Fibroblast of the conjunctiva (primary cell): Measurements from ENCODE around the gene FOXP1.
A peak's percentile ranks its signal among the peaks of the same experiment; 100 is the strongest.
"Not testable (repeated sequence)": the region's sequence is repeated elsewhere in the genome, so short reads cannot be mapped to it uniquely, and the experiment has no call there.

Source experiments
- DNase-seq: peaks from one replicate; pipeline ENCODE4 v3.0.0-alpha.2; 2010; ENCODE audit warnings: low read depth

Gene FOXP1

DNA sequence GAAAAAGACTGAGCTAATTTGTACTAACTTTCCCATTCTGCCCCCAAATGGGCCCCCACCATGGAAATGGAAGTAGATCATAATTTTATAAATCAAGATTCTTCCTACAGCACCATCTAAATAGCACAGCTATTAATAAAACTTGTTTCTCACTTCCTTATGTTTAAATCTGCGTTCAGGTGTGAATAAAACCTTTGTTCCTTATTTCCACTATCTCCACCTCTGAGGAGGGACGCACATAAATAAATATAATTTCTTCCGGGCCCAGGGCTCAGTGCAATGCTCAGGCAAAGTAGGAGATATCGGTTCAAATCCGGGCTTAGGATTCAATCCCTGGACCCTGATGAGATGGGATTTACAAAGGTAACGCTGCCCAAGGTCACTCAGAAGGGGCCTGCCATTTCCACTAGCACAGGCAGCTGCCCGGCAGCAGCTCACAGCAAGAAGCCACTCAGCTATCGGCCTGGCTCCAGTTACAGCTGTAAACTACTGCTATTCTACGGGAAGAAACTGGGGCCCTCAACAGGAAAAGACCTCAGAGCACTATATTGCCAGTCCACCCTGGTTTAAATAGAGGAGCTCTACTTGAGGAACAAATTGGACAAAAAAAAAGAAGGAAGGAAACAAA lies 52.5 kb downstream of the FOXP1 start:
- DNase-seq = no peak

DNA sequence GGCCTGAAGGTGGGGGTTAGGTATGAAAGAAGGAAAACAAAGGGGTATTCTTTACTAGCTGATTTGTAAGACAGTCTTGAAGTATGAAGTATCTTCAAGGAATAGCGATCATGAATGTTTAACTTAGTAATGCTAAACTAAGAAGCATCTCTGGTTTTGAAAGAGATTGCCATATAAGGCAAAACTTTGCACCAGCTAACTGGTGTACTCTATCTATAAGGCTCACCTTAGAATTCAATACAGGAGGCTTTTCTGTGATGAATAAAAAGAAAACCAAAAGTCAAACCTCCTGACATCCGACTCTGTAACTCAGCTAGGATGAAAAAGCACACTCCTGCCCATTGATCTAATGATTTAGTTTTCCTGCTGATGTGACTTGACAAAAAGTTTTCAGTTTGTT lies 54.7 kb downstream of the FOXP1 start:
- no peak for DNase-seq

DNA sequence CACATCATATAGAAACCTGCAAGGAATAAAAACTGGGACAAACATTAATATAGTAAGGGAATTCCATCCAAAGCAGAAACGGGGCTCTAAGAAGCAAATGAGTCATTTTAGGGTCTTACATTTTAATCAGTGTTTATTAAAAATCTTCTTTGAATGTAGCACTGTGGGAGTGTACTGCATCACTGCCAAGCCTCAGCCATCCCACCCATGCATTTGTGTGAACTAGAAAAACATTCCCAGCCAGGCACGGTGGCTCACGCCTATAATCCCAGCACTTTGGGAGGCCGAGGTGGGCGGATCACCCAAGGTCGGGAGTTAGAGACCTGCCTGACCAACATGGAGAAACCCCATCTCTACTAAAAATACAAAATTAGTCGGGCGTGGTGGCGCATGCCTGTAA lies 57.1 kb downstream of the FOXP1 start:
- DNase-seq = not testable (repeated sequence)

DNA sequence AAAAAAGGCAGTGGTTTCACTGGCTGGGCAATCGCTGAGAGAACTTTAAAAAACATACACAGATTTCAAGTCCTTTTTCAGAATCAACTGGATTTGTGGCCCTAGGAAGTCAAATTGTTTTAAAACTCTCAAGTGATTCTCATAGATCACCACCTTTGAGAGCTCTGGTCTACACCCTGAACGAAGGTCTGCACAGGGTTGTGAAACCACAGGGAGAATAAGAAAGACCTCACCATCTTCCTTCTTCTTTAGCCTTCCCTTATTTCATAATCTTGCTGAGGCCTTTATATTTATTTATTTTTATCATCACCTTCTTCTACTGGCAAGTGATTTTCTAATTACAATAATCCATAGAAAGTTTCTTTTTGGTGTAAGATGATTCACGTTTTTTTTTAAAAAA lies 58.1 kb downstream of the FOXP1 start:
- DNase-seq = no peak

DNA sequence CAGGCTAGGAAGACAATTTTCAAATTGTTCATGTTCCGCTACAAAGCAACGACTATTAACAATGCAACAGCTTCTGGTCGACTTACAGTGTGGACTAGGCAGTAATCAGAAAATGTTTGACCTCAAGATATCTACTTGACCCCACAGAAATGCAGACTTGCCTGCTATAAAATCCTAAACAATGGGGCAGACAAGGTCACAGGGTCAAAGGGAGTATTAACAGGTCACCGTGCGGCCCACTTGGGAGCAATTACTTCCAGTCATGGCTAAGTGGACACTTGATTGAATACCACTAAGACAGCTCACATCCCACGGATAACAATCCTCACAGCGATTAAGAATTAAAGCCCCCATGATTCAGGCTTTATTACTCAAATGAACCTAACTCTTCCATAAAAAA lies 58.9 kb downstream of the FOXP1 start:
- no peak for DNase-seq

DNA sequence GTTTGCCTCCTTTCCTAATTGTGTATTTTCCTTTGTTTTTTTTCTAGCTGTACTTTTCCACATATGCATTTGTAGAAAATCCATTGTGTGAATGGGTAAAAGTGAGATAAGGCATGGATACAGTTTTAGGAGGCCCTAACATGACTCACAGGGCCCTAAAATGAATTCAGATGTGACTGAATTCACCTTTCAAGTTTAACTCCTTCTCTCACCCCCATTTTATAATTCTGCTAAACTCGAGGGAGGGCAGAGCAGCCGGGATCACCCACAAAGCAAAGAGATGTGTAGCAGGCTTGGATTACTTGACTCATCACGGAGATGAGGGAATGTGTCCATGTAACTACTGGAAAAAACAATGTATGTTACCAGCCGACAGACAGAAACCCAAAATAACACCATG lies 59.9 kb downstream of the FOXP1 start:
- DNase-seq = no peak

DNA sequence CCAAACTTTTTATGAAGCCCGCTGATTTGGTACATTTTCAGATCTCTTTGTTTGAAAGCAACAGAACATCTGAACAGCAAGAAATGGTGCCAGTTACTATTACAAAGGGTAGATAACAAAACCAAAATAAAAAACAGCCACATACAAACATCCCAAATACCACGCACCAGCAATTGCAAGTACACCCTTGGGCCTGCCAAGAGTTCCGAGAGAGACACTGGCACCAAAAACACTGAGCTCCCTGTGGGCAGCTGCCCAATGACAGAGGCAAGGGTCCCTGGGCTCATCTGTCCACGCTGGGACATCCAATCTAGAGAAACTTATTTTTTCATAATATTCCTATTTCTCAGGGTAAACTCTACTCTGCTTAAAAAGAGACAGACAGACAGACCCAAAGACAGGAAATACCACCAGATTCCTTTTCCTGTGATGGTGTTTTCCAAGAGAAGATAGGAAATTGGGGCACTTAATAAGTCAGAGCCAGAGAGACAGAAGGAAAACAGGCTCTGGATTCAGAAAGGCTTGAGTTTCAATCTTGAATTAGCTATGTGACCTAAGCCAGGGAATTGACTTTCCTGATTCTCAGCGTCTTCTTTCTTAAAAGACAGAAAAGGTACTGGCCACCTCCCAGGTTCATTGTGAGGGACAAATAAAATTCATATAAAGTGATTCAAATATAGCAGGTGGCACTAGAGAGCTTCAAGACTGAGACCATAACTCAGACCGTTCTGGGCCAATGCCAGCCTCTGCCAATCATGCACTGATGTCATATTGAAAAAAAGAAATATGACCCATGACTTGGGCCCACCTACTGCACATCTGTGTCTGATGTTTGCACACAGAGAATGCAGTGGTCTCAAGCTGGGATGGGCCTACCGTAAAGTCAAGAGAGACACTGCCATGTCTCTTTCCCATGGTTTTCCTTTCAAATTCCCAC lies 61.3 kb downstream of the FOXP1 start:
- DNase-seq = no peak

DNA sequence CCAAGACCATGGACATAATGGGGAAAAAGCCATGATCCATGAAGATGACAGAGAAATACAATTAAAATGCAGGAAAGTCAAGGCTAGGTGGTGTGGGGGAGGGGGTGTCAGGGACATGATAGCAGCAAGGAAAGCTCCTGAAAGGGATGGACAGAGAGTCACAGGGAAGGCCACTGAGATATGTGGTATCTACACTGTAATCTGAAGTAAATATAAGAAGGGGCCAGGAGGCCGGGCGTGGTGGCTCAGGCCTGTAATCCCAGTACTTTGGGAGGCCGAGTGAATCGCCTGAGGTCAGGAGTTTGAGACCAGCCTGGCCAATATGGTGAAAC lies 62.5 kb downstream of the FOXP1 start:
- no peak for DNase-seq

DNA sequence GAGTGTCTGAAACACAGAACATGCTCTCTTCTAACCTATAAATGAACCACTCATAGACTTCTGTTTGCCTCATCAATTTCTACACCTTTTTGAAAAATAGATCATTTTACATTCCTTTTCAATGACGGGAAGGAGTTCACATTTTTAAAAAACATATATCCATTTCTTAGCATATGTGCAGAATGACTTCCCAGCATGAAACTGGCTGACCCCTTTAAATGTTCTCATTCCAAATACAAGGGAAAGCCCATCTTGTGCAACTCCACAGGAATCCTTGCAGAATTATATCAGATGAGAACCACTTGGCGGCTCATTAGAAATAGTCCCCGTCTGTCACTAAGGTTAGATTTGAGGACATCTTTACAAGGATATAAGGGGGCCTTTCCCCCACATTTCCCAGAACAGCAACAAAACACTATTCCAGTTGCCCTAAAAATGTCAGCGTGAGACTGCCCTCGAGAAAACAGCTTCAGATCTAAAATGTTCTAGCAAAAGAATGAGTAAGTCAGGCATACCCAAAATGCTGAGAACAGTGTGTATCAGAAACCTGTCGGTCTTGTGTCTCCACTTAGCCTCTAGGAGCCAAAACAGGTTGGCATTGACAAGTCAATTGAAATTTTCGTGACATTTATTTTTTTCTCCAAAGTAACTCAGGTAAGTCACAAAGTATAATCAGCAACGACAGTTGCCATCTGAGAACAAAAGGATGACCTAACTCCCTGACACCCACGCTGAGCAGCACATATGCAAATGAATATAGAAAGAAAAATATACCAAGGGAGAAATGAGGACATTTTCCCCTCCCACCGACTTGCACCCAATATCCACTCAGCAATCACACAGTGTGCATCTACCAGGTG lies 63.1 kb downstream of the FOXP1 start:
- DNase-seq = no peak

DNA sequence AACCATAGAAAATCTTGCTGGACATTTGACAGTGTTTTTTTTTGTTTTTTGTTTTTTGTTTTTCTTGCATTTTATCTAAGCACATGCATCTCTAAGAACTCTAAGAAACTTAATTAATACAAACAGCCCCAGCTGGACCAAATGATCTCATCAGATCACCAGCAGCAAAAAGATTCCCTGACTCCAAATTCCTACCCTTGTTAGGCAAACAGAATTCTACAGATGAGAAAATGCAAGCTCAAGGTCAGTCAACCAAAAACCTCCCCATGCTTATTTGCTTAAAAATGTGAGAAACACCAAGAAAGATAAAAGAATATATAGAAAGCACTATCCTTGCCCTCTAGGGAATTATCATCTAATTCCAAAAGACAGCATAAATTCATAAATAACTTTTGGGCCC lies 65.4 kb downstream of the FOXP1 start:
- no peak for DNase-seq

DNA sequence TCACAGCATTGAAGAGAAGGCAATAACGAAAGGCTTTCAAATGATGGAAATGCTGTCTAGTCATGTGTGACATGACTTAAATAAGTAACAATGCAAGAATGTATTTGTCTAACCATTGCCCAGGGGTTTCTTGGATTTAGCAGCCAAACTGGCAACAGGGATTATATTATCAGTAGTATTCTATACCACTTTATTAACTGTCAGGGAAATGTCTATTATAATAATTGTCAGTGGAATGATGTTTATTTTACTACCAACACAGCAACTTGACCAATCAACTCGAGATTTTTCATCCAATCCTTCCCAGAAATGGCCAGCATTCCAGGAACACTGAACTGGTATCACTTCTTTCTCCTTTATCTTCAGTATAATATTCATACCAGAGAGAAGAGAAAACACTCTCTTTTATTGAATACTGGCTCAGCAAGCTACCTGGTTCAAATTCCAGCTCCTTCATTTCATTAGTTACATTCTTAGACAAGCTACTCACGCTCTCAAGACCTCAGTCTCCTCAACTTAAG lies 66.2 kb downstream of the FOXP1 start:
- no peak for DNase-seq

DNA sequence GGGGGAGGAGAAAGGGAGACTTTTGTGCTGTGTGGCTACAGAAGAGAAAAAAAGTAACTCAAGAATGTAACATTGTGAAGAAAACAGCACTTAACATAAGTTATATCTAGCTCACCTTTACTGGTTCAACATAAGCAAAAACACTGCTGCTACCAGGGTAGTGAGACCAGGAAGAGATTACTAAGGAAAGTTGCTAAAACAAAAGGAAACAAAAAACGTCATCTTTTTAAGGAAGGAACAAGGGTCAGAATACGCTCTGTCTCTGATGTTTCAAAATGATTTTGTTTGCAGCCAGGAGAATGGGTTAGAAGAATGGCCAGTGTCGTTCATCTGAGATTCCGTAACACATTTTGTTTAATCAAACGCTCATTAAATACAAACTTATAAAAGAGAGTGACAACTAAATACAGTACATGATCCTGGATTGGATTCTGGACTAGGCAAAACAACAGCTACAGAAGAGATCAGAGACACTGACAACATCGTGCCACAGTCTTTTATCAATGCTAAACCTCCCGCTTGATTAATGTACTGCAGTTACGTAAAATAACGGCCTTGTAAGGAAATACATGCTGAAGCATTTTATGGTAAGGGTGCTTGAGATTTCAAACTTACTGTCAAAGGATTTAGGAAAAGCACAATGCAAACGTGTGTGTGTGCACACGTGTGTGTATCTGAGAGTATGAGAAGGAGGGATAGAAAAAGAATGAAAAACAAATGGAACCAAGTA lies 67.7 kb downstream of the FOXP1 start:
- DNase-seq = no peak

DNA sequence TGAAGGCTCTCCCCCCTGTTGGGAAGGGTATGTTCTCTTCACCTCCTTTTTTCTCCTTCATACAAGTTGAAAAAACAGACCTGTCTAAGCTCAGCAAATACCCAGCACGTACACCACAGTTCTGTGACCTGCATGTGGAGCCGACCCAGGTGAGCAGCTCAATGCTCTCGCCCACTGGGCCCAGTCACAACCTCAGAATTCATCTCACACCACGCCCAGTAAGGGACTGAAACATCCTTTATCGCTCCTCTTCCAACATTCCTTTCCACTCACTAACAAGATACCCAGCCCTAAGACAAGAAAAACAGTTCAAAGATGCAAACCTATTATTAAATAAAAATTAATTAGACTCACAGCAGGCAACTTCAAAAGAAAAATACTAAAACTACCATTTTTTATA lies 68.9 kb downstream of the FOXP1 start:
- DNase-seq = no peak

DNA sequence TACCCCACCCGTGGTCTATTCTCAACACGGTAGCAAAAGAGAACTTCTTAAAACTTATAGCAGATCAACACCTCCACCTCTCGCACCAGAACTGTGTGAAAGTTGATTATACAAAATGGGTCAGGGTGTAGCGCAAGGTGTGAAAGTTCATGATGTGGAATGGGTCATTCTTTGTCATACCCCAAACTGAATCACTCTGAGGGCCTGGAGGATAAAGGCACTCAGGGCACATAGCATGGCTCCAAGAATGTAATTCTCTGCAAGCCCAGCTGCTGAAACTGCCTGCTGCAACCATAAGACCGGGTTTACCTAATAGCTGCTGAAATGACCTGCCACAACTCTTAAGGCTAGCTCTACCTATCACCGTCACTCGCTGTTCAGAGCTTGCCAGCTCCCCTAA lies 70.0 kb downstream of the FOXP1 start:
- no peak for DNase-seq

DNA sequence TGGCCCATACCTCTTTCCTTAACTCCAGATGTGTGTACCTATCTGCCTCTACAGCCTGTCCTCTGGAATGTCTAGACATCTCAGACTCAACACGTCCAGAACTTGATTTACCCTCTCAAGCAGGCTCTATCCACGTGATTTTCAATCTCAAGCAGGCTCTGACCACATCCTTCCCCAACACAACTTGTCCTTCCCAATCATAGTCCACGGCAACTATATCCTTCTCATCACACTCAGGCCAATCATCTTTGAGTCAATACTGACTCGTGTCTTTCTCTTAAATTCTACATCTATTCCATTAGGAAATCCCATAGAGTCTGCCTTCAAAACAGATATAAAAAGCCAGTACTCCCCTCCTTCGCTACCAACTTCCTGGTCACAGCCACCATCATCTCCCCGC lies 70.4 kb downstream of the FOXP1 start:
- no peak for DNase-seq

DNA sequence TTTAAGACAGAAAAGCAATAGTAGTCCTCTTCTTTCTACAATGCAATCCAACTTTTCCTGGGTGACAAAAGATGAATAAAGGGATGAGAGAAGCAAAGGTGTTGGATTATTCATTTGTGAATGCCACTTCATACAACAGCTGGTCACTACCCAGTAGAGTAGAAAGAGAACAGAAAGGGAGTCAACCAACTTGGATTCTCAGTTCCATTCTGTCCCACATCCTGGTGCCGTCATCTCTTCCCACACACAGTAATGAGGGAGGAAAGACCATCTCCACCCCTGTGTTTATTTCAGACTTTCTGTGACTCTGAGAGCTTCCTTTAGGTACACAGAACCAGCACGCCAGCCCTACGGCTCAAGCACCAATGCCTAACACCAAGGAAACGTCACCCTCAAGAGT lies 71.0 kb downstream of the FOXP1 start:
- DNase-seq = no peak

DNA sequence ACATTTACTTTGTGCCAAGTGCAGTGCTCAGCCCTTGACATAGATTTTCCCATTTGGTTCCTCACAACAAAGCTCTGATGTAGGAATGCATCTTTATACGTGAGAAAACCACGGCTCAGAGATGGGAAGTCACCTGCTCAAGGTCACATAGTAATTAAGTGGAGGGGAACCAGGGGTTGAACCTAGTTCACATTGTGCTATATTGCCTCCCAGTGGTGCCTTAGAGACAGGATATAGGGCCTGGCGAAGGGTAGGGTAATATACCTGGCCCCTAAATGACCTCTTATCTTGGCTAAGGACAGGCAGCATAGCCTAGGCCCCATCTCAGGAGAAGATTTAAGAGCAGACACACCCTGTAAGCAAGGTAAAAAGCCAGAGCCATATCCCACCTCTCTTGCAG lies 71.5 kb downstream of the FOXP1 start:
- DNase-seq = no peak

DNA sequence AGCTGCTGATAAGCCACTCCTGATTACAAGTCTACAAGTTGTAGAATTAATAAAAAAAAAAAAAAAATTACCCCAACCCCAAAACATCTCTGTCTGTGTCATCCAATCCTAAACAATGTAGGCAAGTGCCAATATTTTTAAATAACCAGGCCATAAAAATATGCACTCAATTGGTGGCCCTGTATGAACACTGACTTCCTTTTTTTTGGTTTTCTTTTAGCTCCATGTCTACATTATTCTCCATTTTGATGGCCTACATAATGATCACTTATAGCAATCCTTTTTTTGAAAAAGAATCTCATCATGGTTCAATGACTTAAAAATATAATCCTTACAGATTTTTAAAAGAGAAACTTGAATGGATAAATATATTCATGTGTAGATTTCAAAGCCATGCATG lies 72.1 kb downstream of the FOXP1 start:
- no peak for DNase-seq

DNA sequence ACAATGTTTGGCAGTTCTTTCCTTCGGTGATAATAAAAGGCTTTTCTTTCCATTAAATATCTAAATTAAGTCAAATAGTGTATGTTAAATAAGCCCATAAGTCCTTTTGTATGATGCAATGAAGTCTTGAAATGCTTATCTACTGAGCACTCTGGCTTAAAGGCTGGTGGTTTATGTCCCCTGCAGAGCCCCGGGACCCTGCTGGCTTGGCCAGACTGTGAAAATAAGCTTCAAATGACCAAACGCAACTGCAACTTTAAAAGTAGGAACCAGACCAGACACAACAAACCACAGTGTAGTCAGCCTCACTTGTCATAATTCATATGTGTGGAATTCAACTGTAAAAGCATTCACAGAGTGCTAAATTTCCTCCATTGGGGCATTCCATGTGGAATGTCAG lies 72.5 kb downstream of the FOXP1 start:
- peak; percentile 21 for DNase-seq

DNA sequence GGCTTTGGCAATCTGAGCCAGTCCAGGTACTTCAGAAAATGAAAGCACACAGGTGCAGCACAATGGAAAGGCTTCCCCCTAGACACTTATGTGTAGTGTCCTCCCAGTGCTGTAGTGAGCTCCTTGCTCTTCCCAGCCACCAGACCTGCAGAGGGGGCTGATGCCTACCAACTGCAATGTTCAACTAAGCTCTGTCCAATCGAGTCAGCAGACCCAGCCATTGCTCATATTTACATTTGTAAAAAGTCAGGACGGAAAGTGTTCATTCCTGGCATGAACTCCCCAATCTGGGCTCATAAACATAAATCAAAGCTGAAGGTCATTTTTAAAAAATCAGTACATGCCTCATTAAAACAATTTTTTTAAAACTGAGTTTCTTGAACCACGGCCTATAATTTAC lies 73.0 kb downstream of the FOXP1 start:
- DNase-seq = peak; percentile 8

DNA sequence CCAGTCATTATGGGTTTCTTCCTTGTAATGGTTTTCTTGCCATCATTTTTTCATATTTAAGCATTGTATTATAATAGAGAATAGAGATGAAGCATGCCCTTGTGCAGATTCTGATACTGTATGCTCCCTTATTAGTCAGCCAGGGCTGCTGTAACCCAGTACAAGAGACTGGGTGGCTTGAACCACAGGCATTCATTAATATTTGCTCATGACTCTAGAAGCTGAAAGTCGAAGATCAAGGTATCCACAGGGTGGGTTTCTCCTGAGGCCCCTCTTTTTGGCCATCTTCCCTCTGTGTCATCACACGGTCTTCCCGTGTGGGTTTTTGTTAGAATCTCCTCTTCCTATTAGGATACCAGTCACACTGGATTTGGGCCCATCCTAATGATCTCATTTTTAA lies 74.5 kb downstream of the FOXP1 start:
- no peak for DNase-seq

DNA sequence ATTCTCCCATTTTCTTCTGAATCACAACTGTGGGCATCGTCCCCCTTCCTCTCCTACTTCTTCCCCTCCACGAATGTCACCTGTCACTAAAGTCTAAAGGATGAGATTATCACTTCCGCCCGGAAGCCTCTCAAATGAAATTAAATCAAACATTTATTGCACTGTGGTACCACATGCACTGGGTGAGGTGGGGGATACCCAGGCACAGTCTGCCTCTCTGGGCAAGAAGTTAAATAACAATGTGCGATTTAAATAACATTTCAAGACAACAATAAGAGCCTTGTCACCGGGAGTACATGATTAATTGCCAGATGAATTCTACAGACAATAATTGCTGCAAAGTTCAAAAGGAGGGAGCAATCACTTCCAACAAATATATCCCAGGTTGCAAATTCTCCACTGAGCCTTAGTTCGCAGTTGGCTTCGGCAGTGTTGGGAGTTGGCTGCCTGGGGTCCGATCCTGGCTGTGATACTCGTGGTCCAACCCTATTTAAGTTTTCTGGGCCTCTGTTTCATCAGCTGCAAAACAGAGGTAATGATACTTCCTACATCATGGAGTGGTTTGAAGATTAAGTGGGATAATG lies 77.7 kb downstream of the FOXP1 start:
- DNase-seq = no peak
